Spleen (tissue), 7 donors: ENCODE data around the gene DLG1.

Source experiments
- POLR2AphosphoS5 ChIP-seq, 3 donors: sonication (generic); formaldehyde crosslinking; IDR thresholded peaks; one replicate each; pipeline ENCODE4 v1.5.1; 2017; ENCODE audit warnings: antibody characterized with exemption in 3 of 3
- TF ChIP-seq, protein P1 (sequence below), 11 experiments: fragments of 200-600 bp in 7 of 11; fragments of 450-650 bp in 4 of 11; sonication (generic) in 4 of 11; IDR thresholded peaks in 8 of 11; conservative IDR thresholded peaks in 3 of 11; 1 replicate in 7 of 11; 2 replicates in 4 of 11; pipeline versions ENCODE4 v1.4.0 to v1.8.0; 2016 to 2021; ENCODE audit warnings: antibody characterized with exemption in 11 of 11, inconsistent platforms in 4 of 11, mild to moderate bottlenecking in 1 of 11
- donor health status: DM: no; HTN: no; CAD: no; lungs with moderate emphysema.
- donor health status: DM: no; HTN: no; CAD: no.
- donor health status: DM: no; HTN: no; CAD: no.

GRCh38 chr3:197205675-197206074, 92.7 kb downstream of the DLG1 start:
- TF ChIP-seq, protein P1, sequence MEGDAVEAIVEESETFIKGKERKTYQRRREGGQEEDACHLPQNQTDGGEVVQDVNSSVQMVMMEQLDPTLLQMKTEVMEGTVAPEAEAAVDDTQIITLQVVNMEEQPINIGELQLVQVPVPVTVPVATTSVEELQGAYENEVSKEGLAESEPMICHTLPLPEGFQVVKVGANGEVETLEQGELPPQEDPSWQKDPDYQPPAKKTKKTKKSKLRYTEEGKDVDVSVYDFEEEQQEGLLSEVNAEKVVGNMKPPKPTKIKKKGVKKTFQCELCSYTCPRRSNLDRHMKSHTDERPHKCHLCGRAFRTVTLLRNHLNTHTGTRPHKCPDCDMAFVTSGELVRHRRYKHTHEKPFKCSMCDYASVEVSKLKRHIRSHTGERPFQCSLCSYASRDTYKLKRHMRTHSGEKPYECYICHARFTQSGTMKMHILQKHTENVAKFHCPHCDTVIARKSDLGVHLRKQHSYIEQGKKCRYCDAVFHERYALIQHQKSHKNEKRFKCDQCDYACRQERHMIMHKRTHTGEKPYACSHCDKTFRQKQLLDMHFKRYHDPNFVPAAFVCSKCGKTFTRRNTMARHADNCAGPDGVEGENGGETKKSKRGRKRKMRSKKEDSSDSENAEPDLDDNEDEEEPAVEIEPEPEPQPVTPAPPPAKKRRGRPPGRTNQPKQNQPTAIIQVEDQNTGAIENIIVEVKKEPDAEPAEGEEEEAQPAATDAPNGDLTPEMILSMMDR (IDR thresholded peaks at IDR 0.05 in 8 of 11, conservative IDR thresholded peaks at IDR 0.05 in 3 of 11), result no peak
- no peak for TF ChIP-seq POLR2AphosphoS5 (IDR thresholded peaks at IDR 0.05)
